ENCODE results near the gene BANP.
"Not testable (repeated sequence)": the region's sequence is repeated elsewhere in the genome, so short reads cannot be mapped to it uniquely, and the experiment has no call there.

GRCh38 chr16:88089071-88089470 lies 137.8 kb downstream of the BANP start:
- not testable (repeated sequence) for TF ChIP-seq CTCF (IDR thresholded peaks at IDR 0.05; ENCODE audit: extremely low read depth in 1 of 2, insufficient read depth in 1 of 2, low read depth in 1 of 2, low read length in 2 of 2); POLR2A (IDR thresholded peaks at IDR 0.05; ENCODE audit: low read depth, low read length)

All from endothelial cell of umbilical vein (primary cell).